ENCODE data around the gene SPTLC2.

SPTLC2 gene

DNA sequence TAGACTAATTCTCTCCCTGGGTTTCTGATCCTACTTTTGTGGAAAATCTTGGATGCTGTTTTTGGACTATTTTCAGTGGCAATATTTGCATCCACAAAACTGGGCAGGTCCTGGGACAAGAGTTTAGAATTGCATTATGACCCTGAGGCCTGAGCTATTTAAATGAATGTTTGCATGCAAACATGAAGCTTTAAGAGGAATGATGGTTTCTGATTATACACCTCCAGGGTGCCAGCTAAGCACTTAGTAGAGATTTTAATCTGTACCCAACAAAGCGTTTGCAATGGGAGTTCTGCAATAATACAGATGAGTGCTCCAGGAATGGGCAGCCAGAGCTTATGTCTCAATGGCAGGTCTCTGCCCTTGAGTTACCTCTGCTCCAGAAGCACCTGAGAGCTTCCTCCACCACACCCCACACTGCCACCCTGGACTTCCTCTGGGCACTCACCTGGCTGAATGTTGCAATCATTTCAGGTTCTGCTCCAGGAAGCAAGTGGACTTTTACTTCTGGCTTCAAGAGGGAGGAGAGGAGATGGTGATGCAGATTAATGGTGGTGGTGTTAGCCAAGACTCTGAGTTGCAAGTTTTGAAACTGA lies 6.0 kb upstream of the SPTLC2 start:
- no peak for DNase-seq (ENCODE audit: low read depth)

DNA sequence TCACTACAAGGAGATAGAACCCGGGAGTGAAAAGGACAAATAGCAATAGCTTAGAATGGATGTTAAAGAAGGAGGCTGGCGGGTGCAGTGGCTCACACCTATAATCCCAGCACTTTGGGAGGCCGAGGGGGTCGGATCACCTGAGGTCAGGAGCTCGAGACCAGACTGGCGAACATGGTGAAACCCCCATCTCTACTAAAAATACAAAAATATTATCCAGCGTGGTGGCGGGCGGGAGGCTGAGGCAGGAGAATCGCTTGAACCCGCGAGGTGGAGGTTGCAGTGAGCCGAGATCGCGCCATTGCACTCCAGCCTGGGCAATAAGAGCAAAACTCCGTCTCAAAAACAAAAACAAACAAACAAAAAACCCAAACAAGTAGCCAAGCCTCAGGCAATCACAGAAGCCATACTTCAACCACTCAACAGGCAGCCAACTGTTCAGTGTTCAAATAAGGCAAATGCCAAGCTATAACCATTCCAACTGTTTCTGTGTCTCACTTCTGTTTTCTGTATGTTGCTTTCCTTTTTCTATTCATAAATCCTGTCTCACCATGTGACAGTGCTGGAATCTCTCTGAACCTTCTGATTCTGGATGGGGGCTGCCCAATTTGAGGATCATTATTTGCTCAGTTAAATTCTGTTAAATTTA lies 3.9 kb upstream of the SPTLC2 start:
- DNase-seq (ENCODE audit: low read depth) = no peak

DNA sequence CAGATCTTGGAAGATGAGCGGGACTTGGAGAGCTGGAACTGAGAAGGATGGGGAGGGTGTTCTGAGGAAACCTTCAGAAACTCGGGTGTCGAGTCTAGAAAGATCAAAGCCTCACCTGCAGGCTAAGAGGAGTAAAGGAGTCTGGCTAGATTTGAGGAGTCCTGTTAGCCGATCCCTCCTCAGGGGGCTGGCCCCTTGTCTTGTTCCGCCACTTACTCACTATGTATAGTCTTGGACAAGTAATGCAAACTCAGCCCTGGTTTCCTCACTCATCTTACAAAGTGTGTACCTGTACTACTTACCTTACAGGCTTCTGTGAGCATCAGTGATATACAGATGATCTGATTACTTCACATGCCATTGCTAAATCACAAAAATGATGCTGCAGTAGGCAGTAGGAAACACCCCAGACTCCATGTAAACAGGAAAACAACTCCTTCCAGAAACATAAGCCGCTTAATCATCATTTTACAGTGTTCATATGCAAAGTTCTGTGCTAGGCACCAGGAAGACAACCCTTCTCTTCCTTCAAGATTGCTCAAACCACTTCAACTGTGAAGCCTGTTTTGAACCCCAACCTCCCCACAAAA lies 2.0 kb upstream of the SPTLC2 start:
- DNase-seq (ENCODE audit: low read depth) = no peak

DNA sequence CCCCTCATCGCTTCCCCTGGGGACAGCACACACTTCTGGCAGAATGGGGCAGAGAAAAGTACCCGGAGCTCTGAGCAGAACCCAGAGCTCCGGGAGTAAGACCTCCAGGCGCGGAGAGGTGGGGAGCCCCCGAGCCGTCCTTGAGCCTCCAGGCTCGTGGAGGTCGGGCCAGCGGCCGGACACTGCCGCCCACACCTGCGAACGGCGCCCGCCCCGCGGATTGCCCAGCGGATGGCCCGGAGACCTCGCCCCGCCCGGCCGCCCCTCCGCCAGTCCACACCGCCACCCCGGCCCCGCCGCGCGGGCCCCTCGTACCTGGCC lies 344 bp downstream of the SPTLC2 start:
- no peak for DNase-seq (ENCODE audit: low read depth)

DNA sequence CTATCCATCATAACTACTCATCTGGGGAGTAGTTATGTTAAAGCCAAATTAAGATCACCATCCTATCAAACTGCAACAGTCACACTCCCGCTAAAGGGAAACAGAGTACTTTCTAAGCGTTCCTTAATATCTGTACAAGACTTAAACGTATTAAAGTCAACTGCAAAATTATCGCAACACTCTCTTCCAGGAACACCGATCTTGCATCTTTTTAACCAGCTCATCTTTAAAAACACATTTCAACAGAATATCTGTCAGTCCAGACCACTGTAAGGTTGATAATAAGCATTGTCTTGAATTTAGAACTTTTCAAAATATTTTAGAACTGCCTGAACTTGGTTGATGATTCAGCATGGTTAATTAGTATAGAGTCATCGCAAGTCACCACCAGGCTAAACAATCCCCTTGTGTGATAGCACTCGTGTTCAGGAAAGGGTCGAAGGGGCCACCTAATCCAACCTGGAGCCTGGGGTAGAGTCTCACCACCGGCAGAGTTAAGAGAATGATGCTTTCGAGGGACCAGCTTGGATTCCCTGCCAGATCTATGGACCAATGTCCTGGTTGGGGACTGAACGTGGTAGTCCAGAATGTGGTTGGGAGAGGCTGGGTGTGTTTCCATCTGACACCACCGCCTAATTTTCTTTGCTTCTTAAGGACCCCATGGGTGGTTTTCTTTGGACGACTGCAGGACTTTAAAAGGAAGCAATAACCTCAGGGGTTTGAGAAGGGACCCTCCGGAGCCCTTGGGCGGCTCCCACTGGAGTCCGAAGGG lies 890 bp downstream of the SPTLC2 start:
- DNase-seq (ENCODE audit: low read depth) = no peak

DNA sequence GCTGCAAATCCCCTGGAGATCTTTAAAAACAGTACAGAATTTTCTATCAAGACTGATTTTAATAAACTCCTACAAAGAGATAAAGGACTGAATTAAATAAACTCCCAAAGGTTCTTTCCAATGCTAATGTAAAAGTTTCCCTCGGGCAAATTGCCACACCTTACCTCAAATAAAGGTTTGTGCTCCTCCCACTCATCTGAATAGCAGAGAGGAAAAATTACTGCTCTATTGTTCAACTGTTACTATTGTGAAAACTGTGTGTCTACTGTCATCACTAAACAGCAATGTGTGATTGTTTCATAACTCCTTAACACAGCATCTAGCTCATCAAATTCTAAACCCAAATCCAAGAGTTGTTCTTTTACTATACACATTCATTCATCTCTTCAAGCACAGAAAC lies 3.2 kb downstream of the SPTLC2 start:
- DNase-seq (ENCODE audit: low read depth) = no peak

DNA sequence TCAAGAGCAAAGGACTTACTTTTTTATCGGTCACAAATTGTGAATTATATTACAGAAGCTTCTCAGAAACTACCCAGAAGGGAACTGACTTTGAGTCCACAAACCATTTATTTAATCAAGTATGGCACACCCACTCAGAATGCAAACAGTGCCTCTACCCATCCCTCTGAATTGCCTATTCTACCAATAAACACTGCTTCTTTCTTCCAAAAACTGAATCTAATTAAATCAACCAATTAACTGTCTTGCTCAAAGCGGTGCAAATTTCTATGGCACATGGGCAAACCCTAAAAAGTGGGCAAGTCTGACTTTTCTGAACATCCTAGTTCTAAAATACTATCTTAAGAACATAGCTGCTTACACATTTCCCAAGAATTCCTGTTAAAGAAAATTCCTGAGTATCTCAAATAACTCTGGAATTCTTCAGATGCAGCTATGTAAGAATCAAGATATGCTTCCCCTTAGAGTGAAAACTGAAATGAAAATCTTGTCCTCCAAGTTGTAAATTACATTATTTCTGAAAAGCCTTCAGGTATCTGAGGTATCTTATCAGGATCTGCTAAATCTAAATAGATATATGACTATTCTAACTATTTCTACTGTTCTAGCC lies 4.3 kb downstream of the SPTLC2 start:
- no peak for DNase-seq (ENCODE audit: low read depth)

DNA sequence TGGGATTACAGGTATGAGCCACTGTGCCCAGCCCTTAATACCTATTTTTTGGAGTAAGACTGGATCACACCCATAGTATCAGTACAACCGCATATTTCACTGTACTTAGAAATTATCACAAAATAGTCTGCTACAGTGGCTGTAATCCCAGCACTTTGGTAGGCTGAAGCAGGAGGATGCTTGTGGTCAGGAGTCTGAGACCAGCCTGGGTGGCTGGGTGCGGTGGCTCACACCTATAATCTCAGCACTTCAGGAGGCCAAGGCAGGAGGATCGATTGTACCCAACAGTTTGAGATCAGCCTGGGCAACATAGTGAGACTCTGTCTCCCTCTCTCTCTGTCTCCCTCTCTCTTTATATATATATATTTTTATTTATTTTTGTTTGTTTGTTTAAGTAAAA lies 5.9 kb downstream of the SPTLC2 start:
- DNase-seq (ENCODE audit: low read depth) = no peak

DNA sequence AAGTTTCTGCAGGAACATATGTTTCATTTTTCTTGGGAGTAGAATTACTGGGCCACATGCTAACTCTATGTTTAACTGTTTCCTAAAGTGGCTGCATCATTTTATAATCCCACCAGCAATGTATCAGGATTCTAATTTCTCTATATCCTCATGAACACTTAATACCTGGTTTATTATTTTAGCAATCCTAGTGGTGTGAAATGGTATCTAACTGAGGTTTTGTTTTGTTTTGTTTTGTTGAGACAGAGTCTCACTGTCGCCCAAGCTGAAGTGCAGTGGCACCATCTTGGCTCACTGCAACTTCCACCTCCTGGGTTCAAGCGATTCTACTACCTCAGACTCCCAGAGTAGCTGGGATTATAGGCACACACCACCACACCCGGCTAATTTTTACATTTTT lies 6.5 kb downstream of the SPTLC2 start:
- DNase-seq (ENCODE audit: low read depth) = no peak

DNA sequence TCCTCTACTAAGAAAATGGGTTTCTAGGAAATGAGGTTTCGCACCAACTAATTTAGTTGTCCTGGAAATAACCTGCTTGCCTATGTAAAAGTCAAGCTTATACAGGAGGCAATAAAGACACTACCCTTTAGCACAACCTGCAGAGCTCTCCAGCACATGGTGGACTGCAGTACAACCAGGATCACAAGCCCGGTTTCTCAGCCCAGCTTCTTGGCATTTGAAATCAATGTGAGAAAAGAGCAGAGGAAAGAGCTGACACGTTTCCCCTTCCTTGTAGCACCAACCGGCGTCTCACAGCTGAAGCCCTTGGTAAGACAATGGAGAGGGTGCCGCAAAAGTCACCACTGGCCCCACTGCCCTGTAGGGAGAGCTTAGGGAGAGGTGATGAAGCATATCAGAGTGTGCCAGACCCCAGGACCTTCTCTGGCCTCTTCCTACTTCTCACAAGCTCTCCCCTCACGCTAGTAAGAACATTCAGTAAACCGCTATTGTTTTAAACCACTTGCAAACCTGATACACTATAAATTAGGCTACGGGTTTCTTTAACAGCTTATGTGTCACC lies 8.6 kb downstream of the SPTLC2 start:
- DNase-seq (ENCODE audit: low read depth) = no peak

DNA sequence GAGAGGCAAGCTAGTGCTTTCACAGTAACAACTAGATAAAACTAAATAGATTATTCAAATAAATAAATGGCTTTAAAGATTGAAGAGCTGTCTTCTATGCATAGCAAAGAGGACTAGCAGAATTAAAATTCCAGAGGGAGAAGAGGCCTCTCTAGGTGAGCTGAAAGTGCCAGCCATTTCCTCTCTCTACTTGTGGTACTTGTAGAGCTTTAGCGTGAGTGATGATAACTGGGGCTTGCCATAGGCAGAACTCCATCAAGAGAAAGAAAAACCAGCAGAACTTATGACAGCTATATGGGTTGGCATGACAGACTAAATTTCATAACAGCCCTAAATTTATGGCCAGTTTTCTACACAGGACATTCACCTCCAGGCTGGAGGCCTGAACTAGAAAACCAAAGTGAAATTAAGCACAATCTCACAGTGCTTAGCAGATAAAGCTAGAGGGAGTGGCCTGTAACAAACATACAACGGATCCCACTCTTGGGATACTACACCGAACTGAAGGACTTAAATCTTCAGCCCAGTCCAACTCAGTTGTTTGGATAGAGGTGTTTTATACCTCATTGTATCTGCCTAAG lies 11.0 kb downstream of the SPTLC2 start:
- no peak for DNase-seq (ENCODE audit: low read depth)

DNA sequence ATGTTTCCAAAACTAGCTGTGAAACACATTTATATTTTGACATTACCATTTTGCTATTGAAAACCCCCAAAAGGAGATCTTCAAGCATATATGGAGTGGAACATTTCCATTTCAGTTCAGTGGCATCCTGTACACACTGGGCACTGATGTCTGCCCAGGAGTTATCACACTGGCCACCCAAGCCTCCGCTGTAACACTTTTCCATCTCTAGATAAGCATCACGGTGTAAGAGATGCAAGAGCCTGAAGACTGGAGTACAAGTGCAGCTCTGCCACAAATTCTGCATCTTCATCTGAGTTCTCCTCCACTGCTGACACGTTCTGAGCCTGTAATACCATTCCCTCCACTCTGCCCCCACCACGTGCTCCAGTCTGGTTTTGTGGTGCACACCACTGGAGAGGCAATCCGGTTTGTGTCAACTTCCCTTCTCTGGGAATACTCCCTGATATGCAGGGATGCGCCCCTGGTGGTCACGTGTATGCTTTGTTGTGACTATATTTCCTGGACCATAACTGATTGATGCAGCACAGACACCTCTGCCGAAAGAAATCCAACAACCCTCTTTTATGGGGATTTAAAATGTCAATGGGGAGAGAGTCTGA lies 12.7 kb downstream of the SPTLC2 start:
- no peak for DNase-seq (ENCODE audit: low read depth)

DNA sequence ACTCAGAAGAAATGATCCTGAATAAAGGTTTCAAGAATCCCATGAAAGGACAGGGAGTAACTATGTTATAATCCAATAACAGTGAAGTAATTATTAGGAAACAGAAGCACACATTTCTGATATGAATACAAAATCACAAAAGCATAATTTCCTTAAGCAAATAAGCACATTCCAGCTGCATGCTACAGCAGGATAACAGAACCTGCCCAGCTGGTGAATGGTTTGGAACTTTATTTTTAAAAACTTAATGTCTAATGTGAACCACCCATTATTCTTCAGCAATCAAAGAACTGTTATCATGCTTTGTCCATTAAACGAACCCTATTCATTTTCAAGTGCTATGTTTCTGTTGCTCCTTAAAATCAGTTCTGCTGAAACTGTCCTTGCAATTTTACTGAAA lies 13.4 kb downstream of the SPTLC2 start:
- no peak for DNase-seq (ENCODE audit: low read depth)

DNA sequence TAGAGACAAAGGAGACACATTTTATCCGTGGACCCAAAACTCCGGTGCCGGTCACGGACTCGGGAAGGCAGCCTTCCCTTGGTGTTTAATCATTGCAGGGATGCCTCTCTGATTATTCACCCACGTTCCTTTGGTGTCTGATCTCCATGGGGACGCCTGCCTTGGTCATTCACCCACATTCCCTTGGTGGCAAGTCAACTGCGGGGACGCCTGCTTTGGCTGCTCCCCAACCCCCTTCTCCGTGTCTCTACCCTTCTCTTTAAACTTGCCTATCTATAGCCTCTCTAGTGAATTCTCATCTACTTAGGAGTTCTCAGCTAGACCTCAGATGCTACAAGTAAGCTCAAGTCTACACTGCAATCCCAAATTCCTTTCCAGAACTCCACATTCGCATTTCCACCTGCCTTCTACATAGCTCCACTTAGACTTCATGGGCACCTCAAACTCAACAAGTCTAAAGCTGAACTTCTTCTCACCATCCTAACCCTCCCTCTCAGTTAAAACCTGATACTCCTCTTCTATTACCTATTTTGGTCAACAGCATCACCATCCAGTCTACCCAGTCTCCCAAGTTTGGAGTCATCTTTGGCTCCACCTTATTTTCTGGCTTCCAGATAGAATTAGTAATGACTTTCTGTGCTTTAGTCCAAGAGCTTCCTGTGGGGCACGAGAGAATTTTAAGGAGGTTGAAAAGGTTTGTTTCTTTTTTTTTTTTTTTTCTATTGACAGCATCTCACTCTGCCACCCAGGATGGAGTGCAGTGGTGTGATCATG lies 14.4 kb downstream of the SPTLC2 start:
- no peak for DNase-seq (ENCODE audit: low read depth)

DNA sequence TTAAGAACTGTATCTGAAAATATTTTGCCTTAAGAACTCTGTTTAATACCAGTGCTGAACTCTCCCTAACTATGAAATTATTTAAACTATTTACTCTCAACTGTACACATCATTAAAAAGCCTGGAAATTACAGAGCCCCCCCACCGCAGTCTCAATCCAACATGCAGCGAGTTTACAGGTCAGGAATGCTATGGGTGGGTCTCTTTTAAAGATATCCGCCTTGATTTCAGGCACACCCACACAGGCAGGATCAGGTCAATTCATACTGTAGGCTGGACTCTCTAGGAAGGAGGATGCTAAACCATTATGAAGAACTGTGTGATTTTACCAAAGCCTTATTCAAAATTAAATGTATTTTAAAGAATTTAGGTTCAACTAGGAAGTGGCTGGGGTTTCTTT lies 16.5 kb downstream of the SPTLC2 start:
- DNase-seq (ENCODE audit: low read depth) = no peak

DNA sequence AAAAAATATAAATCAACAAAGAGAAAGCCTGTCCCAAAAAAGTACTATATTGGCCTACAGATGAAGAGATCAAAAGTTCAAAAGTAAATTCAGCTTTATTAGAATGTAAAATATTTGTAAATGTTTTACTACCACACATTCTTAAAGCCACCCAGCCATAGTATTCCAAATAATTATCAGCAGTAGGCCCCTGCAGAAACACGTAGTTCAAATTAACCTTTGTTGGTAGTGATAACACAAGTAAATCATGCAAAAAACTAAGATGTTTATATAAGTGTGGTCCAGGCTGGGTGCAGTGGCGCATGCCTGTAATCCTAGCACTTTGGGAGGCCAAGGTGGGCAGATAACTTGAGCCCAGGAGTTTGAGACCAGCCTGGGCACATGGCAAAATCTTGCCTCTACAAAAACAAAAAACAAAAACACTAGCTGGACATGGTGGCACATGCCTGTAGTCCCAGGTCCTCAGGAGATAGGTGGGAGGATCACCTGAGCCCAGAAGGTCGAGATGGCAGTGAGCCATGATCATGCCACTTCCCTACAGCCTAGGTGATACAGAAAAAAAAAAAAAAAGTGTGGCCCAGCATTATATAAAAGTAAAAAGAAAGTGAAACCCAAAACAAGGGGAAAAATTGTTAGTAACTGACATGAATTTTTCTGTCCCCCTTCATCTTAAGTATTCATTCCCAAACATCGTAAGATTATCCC lies 17.9 kb downstream of the SPTLC2 start:
- peak; percentile 19 for DNase-seq (ENCODE audit: low read depth)

DNA sequence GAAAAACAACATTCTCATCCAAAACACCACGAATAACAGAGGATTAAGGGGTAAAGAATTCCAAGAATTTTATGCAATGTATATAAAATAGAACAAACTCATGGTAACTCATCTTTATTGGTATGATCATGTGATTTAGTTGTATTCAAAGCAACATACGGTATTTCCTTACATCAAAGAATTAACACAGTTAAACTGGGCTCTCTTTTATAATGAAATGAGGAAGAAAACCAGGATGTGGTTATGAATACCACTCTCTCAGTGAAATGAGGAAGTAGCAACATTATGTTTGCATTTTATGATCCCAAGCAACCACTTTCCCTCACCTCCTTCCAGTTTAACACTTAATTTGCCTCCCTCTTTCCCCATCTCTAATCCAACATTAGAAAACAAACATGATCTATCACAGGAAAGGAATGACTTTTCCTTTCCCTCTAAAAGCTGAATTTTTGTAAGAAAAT lies 22.9 kb downstream of the SPTLC2 start:
- DNase-seq (ENCODE audit: low read depth) = no peak

DNA sequence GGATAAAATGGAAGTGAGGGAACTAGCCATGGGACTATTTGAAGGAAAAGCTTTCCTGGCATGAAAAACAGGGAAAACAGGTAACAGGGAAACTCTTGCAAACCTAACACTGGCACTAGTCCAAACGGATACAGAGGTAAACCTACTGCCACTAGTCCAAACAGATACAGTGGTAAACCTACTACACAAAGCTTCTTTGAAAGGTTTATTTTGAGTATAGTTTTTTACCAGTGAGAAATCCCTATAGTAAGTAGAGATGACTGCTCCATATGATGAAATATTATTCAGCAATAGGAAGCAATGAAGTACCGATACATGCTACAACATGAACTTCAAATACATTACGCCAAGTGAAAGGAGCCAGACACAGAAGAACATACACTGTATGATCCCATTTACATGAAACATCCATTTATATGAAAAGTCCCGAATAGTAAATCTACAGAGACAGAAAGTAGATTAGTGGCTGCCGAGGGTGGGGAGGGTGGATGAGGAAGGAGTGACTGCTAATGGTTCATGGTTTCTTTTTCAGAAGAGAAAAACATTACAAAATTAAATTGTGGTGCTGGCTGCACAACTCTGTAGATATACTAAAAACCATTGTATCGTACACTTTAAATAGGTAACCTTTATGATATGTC lies 25.5 kb downstream of the SPTLC2 start:
- DNase-seq (ENCODE audit: low read depth) = no peak

DNA sequence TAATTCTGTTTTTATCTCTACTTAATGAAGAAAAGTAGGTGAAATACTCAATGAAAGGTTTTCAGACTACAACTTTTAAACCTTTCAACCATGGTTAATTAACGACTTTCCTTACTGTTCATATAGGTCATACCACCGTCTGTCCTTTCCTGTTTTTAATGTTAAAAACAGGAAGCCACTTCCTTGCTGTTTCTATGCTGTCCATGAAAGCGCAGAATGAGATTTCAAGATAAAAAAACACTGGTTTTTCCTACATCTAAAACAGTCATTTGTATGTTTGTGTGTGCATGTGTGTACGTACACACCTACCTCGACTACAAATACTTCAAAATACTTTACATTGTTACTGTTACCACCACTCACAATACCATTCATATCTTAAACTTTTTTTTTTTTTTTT lies 27.3 kb downstream of the SPTLC2 start:
- DNase-seq (ENCODE audit: low read depth) = no peak
